Upper lobe of left lung (tissue), 4 donors: ENCODE measurements around the gene OR2T4.

Source experiments
- POLR2A ChIP-seq, 4 donors: fragments of 450-650 bp; IDR thresholded peaks; one replicate each; pipeline ENCODE4 v1.5.1; 2016 to 2017; ENCODE audit warnings: antibody characterized with exemption in 4 of 4, mild to moderate bottlenecking in 2 of 4
- POLR2AphosphoS5 ChIP-seq, 2 donors: sonication (generic); formaldehyde crosslinking; IDR thresholded peaks; one replicate each; pipeline ENCODE4 v1.5.1; 2017; ENCODE audit warnings: antibody characterized with exemption in 2 of 2
- TF ChIP-seq, protein P1 (sequence below), 6 experiments: fragments of 450-650 bp in 4 of 6; fragments of 200-600 bp in 2 of 6; sonication (generic) in 2 of 6; IDR thresholded peaks; one replicate each; pipeline ENCODE4 v1.5.1; 2016 to 2019; ENCODE audit warnings: antibody characterized with exemption in 6 of 6

- TF ChIP-seq, protein P1, sequence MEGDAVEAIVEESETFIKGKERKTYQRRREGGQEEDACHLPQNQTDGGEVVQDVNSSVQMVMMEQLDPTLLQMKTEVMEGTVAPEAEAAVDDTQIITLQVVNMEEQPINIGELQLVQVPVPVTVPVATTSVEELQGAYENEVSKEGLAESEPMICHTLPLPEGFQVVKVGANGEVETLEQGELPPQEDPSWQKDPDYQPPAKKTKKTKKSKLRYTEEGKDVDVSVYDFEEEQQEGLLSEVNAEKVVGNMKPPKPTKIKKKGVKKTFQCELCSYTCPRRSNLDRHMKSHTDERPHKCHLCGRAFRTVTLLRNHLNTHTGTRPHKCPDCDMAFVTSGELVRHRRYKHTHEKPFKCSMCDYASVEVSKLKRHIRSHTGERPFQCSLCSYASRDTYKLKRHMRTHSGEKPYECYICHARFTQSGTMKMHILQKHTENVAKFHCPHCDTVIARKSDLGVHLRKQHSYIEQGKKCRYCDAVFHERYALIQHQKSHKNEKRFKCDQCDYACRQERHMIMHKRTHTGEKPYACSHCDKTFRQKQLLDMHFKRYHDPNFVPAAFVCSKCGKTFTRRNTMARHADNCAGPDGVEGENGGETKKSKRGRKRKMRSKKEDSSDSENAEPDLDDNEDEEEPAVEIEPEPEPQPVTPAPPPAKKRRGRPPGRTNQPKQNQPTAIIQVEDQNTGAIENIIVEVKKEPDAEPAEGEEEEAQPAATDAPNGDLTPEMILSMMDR (IDR thresholded peaks at IDR 0.05): no peak
- TF ChIP-seq POLR2A (IDR thresholded peaks at IDR 0.05): no peak
- TF ChIP-seq POLR2AphosphoS5 (IDR thresholded peaks at IDR 0.05): no peak
Observed at GRCh38 chr1:248359415-248359814, 2.0 kb upstream of the OR2T4 start.
